A549 (cell line): ENCODE results near the gene MYL4. TPM values are rescaled to one million over a fixed set of nuclear protein-coding genes. Genes with fewer than 3 reads are reported as not detected.

ENCODE experiments used
- ATAC-seq, 2 experiments: fragments of 200-7000 bp in 1 of 2; fragments of >200 bp in 1 of 2; cut with Nextera tagmentation in 1 of 2; cut with Tn5 transposase in 1 of 2; 3 replicates each; pipeline versions ENCODE4 v1.8.0 to v1.9.1; 2018 to 2020; ENCODE audit warnings: mild to moderate bottlenecking in 1 of 2, moderate library complexity in 1 of 2
- CTCF ChIA-PET: fragments of 300-600 bp; sonication (Branson Sonifier 250); formaldehyde crosslinking; extraction: SDS; loops from one replicate; lab custom pipeline; 2021; ENCODE audit warnings: antibody characterized with exemption, inconsistent platforms; lab: Yijun Ruan, JAX
- POLR2A ChIA-PET: fragments of 350-600 bp; formaldehyde crosslinking; extraction: SDS; loops from one replicate; lab custom pipeline; 2021; ENCODE audit warnings: antibody characterized with exemption, inconsistent platforms; lab: Yijun Ruan, JAX
- DNase-seq, 2 experiments: peaks; one replicate each; pipeline versions ENCODE4 v3.0.0 to v3.0.0-alpha.2; 2011 to 2016; ENCODE audit warnings: low read depth in 1 of 2, low spot score in 1 of 2
- FAIRE-seq: peaks from 2 replicates; lab custom pipeline; 2011; peaks lifted over from hg19 to GRCh38; lab: Jason Lieb, UNC
- H3K27ac ChIP-seq, 2 experiments: fragments of >200 bp; sonication (Bioruptor Twin); formaldehyde crosslinking; 3 replicates each; pipeline ENCODE4 v1.5.1; 2016 to 2017
- H3K4me1 ChIP-seq: fragments of >200 bp; sonication (Bioruptor Twin); formaldehyde crosslinking; 3 replicates; pipeline ENCODE4 v1.6.1; 2016
- H3K4me2 ChIP-seq: fragments of >200 bp; sonication (Bioruptor Twin); formaldehyde crosslinking; 3 replicates; pipeline ENCODE4 v1.6.1; 2016
- H3K4me3 ChIP-seq: fragments of >200 bp; sonication (Bioruptor Twin); formaldehyde crosslinking; 3 replicates; pipeline ENCODE4 v1.5.1; 2016
- H3K9me3 ChIP-seq: fragments of >200 bp; sonication (Bioruptor Twin); formaldehyde crosslinking; 3 replicates; pipeline ENCODE4 v1.6.1; 2016
- BHLHE40 ChIP-seq: IDR thresholded peaks from 2 replicates; pipeline ENCODE4 v1.6.1; 2012; ENCODE audit warnings: low read depth, low read length, inconsistent platforms
- CBX8 ChIP-seq: fragments of 200-600 bp; sonication (generic); IDR thresholded peaks from 2 replicates; pipeline ENCODE4 v1.6.1; 2016
- EHF ChIP-seq: fragments of 250-450 bp; sonication (Bioruptor Pico); IDR thresholded peaks from 2 replicates; pipeline ENCODE4 v1.5.0; 2020; ENCODE audit warnings: mild to moderate bottlenecking
- ELK1 ChIP-seq: fragments of 150-350 bp; IDR thresholded peaks from 2 replicates; pipeline ENCODE4 v1.6.1; 2014; ENCODE audit warnings: low read depth, mild to moderate bottlenecking, low read length
- FOSL2 ChIP-seq, 2 experiments: fragments of 450-650 bp in 1 of 2; fragments of >200 bp in 1 of 2; sonication (Bioruptor Twin) in 1 of 2; formaldehyde crosslinking; IDR thresholded peaks; 2 replicates each; pipeline versions ENCODE4 v1.5.0 to v1.6.1; 2016 to 2020; ENCODE audit warnings: mild to moderate bottlenecking in 1 of 2, moderate library complexity in 1 of 2
- FOXS1 ChIP-seq: fragments of 250-450 bp; sonication (Bioruptor Pico); IDR thresholded peaks from 2 replicates; pipeline ENCODE4 v1.5.0; 2020; ENCODE audit warnings: mild to moderate bottlenecking, moderate library complexity
- HOXA7 ChIP-seq: fragments of 250-450 bp; sonication (Bioruptor Pico); IDR thresholded peaks from 2 replicates; pipeline ENCODE4 v1.5.0; 2020; ENCODE audit warnings: mild to moderate bottlenecking, moderate library complexity
- JUN ChIP-seq, 2 experiments: fragments of >200 bp; sonication (Bioruptor Twin); formaldehyde crosslinking; IDR thresholded peaks; 2 replicates in 1 of 2; 3 replicates in 1 of 2; pipeline ENCODE4 v1.6.1; 2016 to 2017
- KDM5A ChIP-seq: fragments of 200-600 bp; sonication (generic); IDR thresholded peaks from 2 replicates; pipeline ENCODE4 v1.6.1; 2016; ENCODE audit warnings: antibody characterized with exemption, mild to moderate bottlenecking
- NFE2L2 ChIP-seq: fragments of 150-350 bp; conservative IDR thresholded peaks from 2 replicates; pipeline ENCODE4 v1.6.1; 2014; ENCODE audit warnings: low read length
- NR3C1 ChIP-seq: fragments of >200 bp; sonication (Bioruptor Twin); formaldehyde crosslinking; IDR thresholded peaks from 3 replicates; pipeline ENCODE4 v1.6.1; 2017
- PHF8 ChIP-seq: fragments of 200-600 bp; sonication (generic); IDR thresholded peaks from 2 replicates; pipeline ENCODE4 v1.6.1; 2016; ENCODE audit warnings: low read depth, mild to moderate bottlenecking, antibody characterized with exemption, moderate library complexity, borderline replicate concordance
- RARB ChIP-seq: fragments of 250-450 bp; sonication (Bioruptor Pico); IDR thresholded peaks from 2 replicates; pipeline ENCODE4 v1.8.0; 2021; ENCODE audit warnings: mild to moderate bottlenecking, moderate library complexity
- SMC3 ChIP-seq: fragments of >200 bp; sonication (Bioruptor Twin); formaldehyde crosslinking; IDR thresholded peaks from 3 replicates; pipeline ENCODE4 v1.6.1; 2018; ENCODE audit warnings: inconsistent platforms
- SREBF2 ChIP-seq: fragments of 450-650 bp; IDR thresholded peaks from 2 replicates; pipeline ENCODE4 v1.6.1; 2014; ENCODE audit warnings: mild to moderate bottlenecking, moderate library complexity
- TP53 ChIP-seq: fragments of 250-450 bp; sonication (Bioruptor Pico); IDR thresholded peaks from 2 replicates; pipeline ENCODE4 v1.5.0; 2021; ENCODE audit warnings: mild to moderate bottlenecking, moderate library complexity
- ZC3H11A ChIP-seq: fragments of 450-650 bp; IDR thresholded peaks from 2 replicates; pipeline ENCODE4 v1.6.1; 2014; ENCODE audit warnings: antibody characterized with exemption, mild to moderate bottlenecking
- WGBS: methylation state at CpG from one replicate; pipeline ENCODE4 v1.1.6; 2017; ENCODE audit errors: missing lambda C conversion rate; 5-methylcytosine and 5-hydroxymethylcytosine counted together
- polyA plus RNA-seq, 4 experiments: library from polyadenylated mRNA; depleted of rRNA in 3 of 4; stranded (reverse); fragments of >200 nt; fragmentation: RNase III in 1 of 4; extraction: RNeasy Plus Mini Kit Qiagen cat#74134 plus additional on column Dnase treatment in 1 of 4; gene quantifications; 2 replicates in 3 of 4; 3 replicates in 1 of 4; pipeline ENCODE4 v1.2.3, GENCODE V29; 2011 to 2017

The MYL4 gene
- polyA plus RNA-seq, 2 of the 4 experiments (the other 2 are of a cell fraction) = not detected

- POLR2A ChIA-PET = interaction anchor here (1.8 kb wide), 1 partner anchor 84 kb away, joined by 6 read pairs; the partner anchor contains the start of gene EFCAB13
- WGBS = 65% methylated on average over 3 of the region's 3 CpGs
- TF ChIP-seq FOSL2 (IDR thresholded peaks at IDR 0.05) = no peak
- peak; percentile 35; the same call in 1 of the 2 replicates for TF ChIP-seq FOSL2 (CRISPR knock-in tag; IDR thresholded peaks at IDR 0.05)
- no peak for TF ChIP-seq ELK1
- no peak for TF ChIP-seq EHF (CRISPR knock-in tag)
- no peak for TF ChIP-seq RARB
- TF ChIP-seq JUN (IDR thresholded peaks at IDR 0.05) = peak in 1 of 2 experiments; percentile 32; a peak in 1 of 5 replicates
Observed at GRCh38 chr17:47239967-47240651, 31.0 kb downstream of the MYL4 start.

GRCh38 chr17:47240806-47241205 lies 31.7 kb downstream of the MYL4 start:
- Histone ChIP-seq H3K4me1 (peaks cover 13% of the 10 kb centered on the region), H3K4me2 (no peak overlapping the region)
- DNase-seq = no peak
- no peak for FAIRE-seq
- POLR2A ChIA-PET = interaction anchor here (1.8 kb wide), 1 partner anchor 83 kb away, joined by 6 read pairs; the partner anchor contains the start of gene EFCAB13
- TF ChIP-seq HOXA7 (CRISPR knock-in tag) (no peak), NFE2L2 (no peak), EHF (CRISPR knock-in tag) (no peak)
- TF ChIP-seq, all 56 proteins: peak for 0
- no peak for ATAC-seq
- CTCF ChIA-PET = interaction anchor here (5.4 to 9.0 kb wide), 3 partner anchors 11 to 75 kb away, joined by 34 to 60 read pairs (median 37); partner anchors contain the start of gene ITGB3
- WGBS = 77% methylated on average over 3 of the region's 3 CpGs
- Histone ChIP-seq H3K9me3 (no peaks in the 10 kb centered on the region), H3K4me3 (no peak overlapping the region), H3K27ac (peak overlapping the region; percentile 4 to 81; a peak in 5 of 6 replicates)

More at GRCh38 chr17:47239967-47240651, 31.0 kb downstream of the MYL4 start:
- Histone ChIP-seq H3K9me3 (no peaks in the 10 kb centered on the region), H3K4me3 (no peak overlapping the region), H3K4me2 (peak overlapping the region; percentile 35), H3K27ac (peak overlapping the region; percentile 53 to 81), H3K4me1 (peaks cover 13% of the 10 kb centered on the region)
- FAIRE-seq (no peak), DNase-seq (peak; percentile 50 to 75), ATAC-seq (peak; percentile 69 to 84)
- CTCF ChIA-PET = interaction anchor here (5.4 to 9.0 kb wide), 3 partner anchors 11 to 76 kb away, joined by 34 to 60 read pairs (median 37); partner anchors contain the start of gene ITGB3

GRCh38 chr17:47242648-47243047 lies 33.5 kb downstream of the MYL4 start:
- TF ChIP-seq SMC3 = no peak
- no peak for TF ChIP-seq JUN (IDR thresholded peaks at IDR 0.05)
- no peak for TF ChIP-seq TP53 (CRISPR knock-in tag)
- no peak for TF ChIP-seq FOXS1 (CRISPR knock-in tag)
- no peak for TF ChIP-seq KDM5A
- no peak for TF ChIP-seq NFE2L2
- no peak for TF ChIP-seq PHF8
- TF ChIP-seq CBX8 = no peak
- TF ChIP-seq ZC3H11A = no peak
- no peak for TF ChIP-seq NR3C1
- no peak for TF ChIP-seq SREBF2
- no peak for TF ChIP-seq BHLHE40
- WGBS = 72% methylated on average over 2 of the region's 2 CpGs
- Histone ChIP-seq H3K4me3 (no peak overlapping the region), H3K4me1 (peaks cover 13% of the 10 kb centered on the region), H3K9me3 (no peaks in the 10 kb centered on the region), H3K27ac (no peak overlapping the region), H3K4me2 (no peak overlapping the region)
- POLR2A ChIA-PET = no interaction called here
- ATAC-seq (no peak), FAIRE-seq (no peak), DNase-seq (no peak)
- CTCF ChIA-PET = interaction anchor here (0.6 to 9.0 kb wide), 8 partner anchors 9 to 542 kb away, joined by 3 to 60 read pairs (median 4); partner anchors contain the start of gene ITGB3
